ENCODE measurements around the gene MAST4. TPM values are rescaled to one million over a fixed set of nuclear protein-coding genes. Genes with fewer than 3 reads are reported as not detected.

MAST4 gene
- total and polyA plus RNA-seq, 2 of the 4 experiments (the other 2 are of a cell fraction) = 4.8 to 6.8 TPM

- H4K5ac ChIP-seq (ENCODE audit: low read depth, low read length) = no peak overlapping the region
- 60 to 100% methylated on average over 1 of the region's 10 CpGs for WGBS, 2 experiments (ENCODE audit: extremely low coverage in 2 of 2, insufficient read length in 1 of 2)
- intact Hi-C loops (cut with micrococcal nuclease) (no loop called here), in situ Hi-C loops (cut with MboI; ENCODE audit: low sequenced_read_pairs) (no loop called here), dilution Hi-C loops (cut with HindIII; ENCODE audit: low sequenced_read_pairs, unreplicated experiment) (no loop called here)
- BruUV-seq (replicated peaks) = no TSS peak
- H3K9me3 ChIP-seq (ENCODE audit: control insufficient read depth, insufficient read depth, low read length) = no peaks in the 10 kb centered on the region
- no peak for ATAC-seq (ENCODE audit: low read depth)
- DNase-seq = no peak
- H3K14ac ChIP-seq (replicated peaks; ENCODE audit: low read depth, low read length) = no peak overlapping the region; the same call in 1 of the 2 replicates
- peaks cover 2% of the 10 kb centered on the region for H3K27me3 ChIP-seq (ENCODE audit: control insufficient read depth, insufficient read depth, low read length)
- H3K4me3 ChIP-seq (ENCODE audit: insufficient read depth, low read depth, low read length) = no peak overlapping the region
- H2AK5ac ChIP-seq (ENCODE audit: low read depth, low read length) = no peak overlapping the region
- H3K9me1 ChIP-seq (ENCODE audit: insufficient read depth, low read length) = no peaks in the 10 kb centered on the region
- no peak overlapping the region for H3K18ac ChIP-seq (ENCODE audit: low read depth, low read length)
- H3K23ac ChIP-seq (ENCODE audit: low read depth, low read length) = no peak overlapping the region
- H3K36me3 ChIP-seq (ENCODE audit: control insufficient read depth, insufficient read depth, low read length) = no peaks in the 10 kb centered on the region
- no peaks in the 10 kb centered on the region for H4K20me1 ChIP-seq (ENCODE audit: insufficient read depth, low read length)
- H2BK120ac ChIP-seq (ENCODE audit: low read depth, low read length) = no peak overlapping the region
- H3K27ac ChIP-seq (ENCODE audit: insufficient read depth, low read length) = no peak overlapping the region
- H4K8ac ChIP-seq (ENCODE audit: low read depth in 2 of 2, low read length in 2 of 2) = no peak overlapping the region
- H2BK5ac ChIP-seq (ENCODE audit: low read depth, low read length, poor library complexity, severe bottlenecking) = no peak overlapping the region
- H3K56ac ChIP-seq (ENCODE audit: extremely low read depth, insufficient read depth, low read length) = no peak overlapping the region
- no peaks in the 10 kb centered on the region for H3K79me1 ChIP-seq (ENCODE audit: low read depth in 1 of 2, low read length in 2 of 2)
- H3K4me2 ChIP-seq (ENCODE audit: low read depth, low read length) = no peak overlapping the region
- no peak overlapping the region for H2BK15ac ChIP-seq (ENCODE audit: low read depth, low read length)
- H3K4ac ChIP-seq (ENCODE audit: low read depth, low read length) = no peak overlapping the region
- CTCF ChIA-PET = interaction anchor here (0.8 kb wide), 1 partner anchor 279 kb away, joined by 3 read pairs; no protein-coding TSS in a partner anchor
- H2BK20ac ChIP-seq (ENCODE audit: low read depth, low read length) = no peak overlapping the region
- no peak overlapping the region for H2AFZ ChIP-seq (replicated peaks; ENCODE audit: low read length, poor library complexity)
- H3K4me1 ChIP-seq (ENCODE audit: control insufficient read depth, insufficient read depth, low read length) = no peaks in the 10 kb centered on the region
- POLR2A ChIA-PET (ENCODE audit: unreplicated experiment) = no interaction called here
- H2AK9ac ChIP-seq (replicated peaks; ENCODE audit: low read depth, low read length, poor library complexity) = no peak overlapping the region
- H3K9ac ChIP-seq (ENCODE audit: low read depth, low read length) = no peak overlapping the region
- no peak for TF ChIP-seq MAZ (IDR thresholded peaks at IDR 0.05; ENCODE audit: borderline replicate concordance, low read depth, low read length)
- no peak for TF ChIP-seq CHD1 (IDR thresholded peaks at IDR 0.05; ENCODE audit: low read depth, low read length)
- TF ChIP-seq RCOR1 (IDR thresholded peaks at IDR 0.05; ENCODE audit: insufficient replicate concordance, low read length) = no peak
- no peak for TF ChIP-seq POLR2A (IDR thresholded peaks at IDR 0.05; ENCODE audit: low read depth, low read length)
- no peak for TF ChIP-seq CTCF (conservative IDR thresholded peaks at IDR 0.05; ENCODE audit: low read depth, low read length)
- TF ChIP-seq MAFK (IDR thresholded peaks at IDR 0.05; ENCODE audit: low read depth, low read length) = no peak
- TF ChIP-seq ELK1 (IDR thresholded peaks at IDR 0.05; ENCODE audit: borderline replicate concordance, low read depth, low read length) = no peak
- no peak for TF ChIP-seq MXI1 (IDR thresholded peaks at IDR 0.05; ENCODE audit: borderline replicate concordance, low read depth, low read length)
- no peak for TF ChIP-seq NFE2L2 (IDR thresholded peaks at IDR 0.05; ENCODE audit: low read depth, low read length)
- no peak for TF ChIP-seq RFX5 (IDR thresholded peaks at IDR 0.05; ENCODE audit: low read depth, low read length)
- no peak overlapping the region for H4K91ac ChIP-seq (ENCODE audit: insufficient read depth, low read depth, low read length)
Measured at GRCh38 chr5:66870708-66871107, 274.5 kb downstream of the MAST4 start.

Data from IMR-90 (cell line).